Vagina (tissue), 2 donors: ENCODE measurements around the gene ATP7A. TPM values are rescaled to one million over a fixed set of nuclear protein-coding genes. Genes with fewer than 3 reads are reported as not detected.

ENCODE experiments used
- DNase-seq, 2 donors: peaks; one replicate each; pipeline ENCODE4 v3.0.0-alpha.2; 2017; ENCODE audit errors: extremely low spot score in 2 of 2
- H3K27ac ChIP-seq: fragments of 200-600 bp; sonication (generic); one replicate; pipeline ENCODE4 v1.5.1; 2019
- H3K27me3 ChIP-seq: fragments of 200-600 bp; sonication (generic); one replicate; pipeline ENCODE4 v1.5.1; 2019
- H3K36me3 ChIP-seq, 2 donors: fragments of 200-600 bp; sonication (generic); one replicate each; pipeline ENCODE4 v1.5.1; 2017 to 2019
- H3K4me1 ChIP-seq: fragments of 200-600 bp; sonication (generic); one replicate; pipeline ENCODE4 v1.5.1; 2019
- H3K4me3 ChIP-seq, 2 donors: fragments of 200-600 bp; sonication (generic); 1 replicate in 1 of 2; 2 replicates in 1 of 2; pipeline ENCODE4 v1.5.1; 2016 to 2019
- H3K9me3 ChIP-seq: fragments of 200-600 bp; sonication (generic); one replicate; pipeline ENCODE4 v1.5.1; 2019
- CTCF ChIP-seq, 3 experiments: fragments of 450-650 bp in 2 of 3; fragments of 200-600 bp in 1 of 3; sonication (generic) in 1 of 3; IDR thresholded peaks; one replicate each; pipeline ENCODE4 v1.5.1; 2017 to 2019; ENCODE audit warnings: antibody characterized with exemption in 3 of 3, mild to moderate bottlenecking in 2 of 3, moderate library complexity in 2 of 3
- POLR2A ChIP-seq, 2 donors: fragments of 450-650 bp; IDR thresholded peaks; one replicate each; pipeline ENCODE4 v1.6.1; 2017; ENCODE audit warnings: antibody characterized with exemption in 2 of 2, mild to moderate bottlenecking in 2 of 2, moderate library complexity in 2 of 2
- POLR2AphosphoS5 ChIP-seq, 2 donors: sonication (generic); formaldehyde crosslinking; IDR thresholded peaks; one replicate each; pipeline ENCODE4 v1.9.0; 2017; ENCODE audit warnings: antibody characterized with exemption in 2 of 2, mild to moderate bottlenecking in 2 of 2, low read depth in 1 of 2; ENCODE audit not compliant: insufficient read depth in 1 of 2
- intact Hi-C: fragments of 100-400 bp; cut with DNase I; formaldehyde crosslinking; loops from one replicate; pipeline ENCODE4 v1.15.1; 2023
- total RNA-seq: library from RNA; depleted of rRNA; stranded (reverse); fragments of >200 nt; gene quantifications from one replicate; pipeline ENCODE4 v1.2.3, GENCODE V29; 2016

ATP7A gene
- total RNA-seq, 1 donor from 2014 or later, result 8.1 TPM

- Histone ChIP-seq H3K4me1 (no peaks in the 10 kb centered on the region), H3K4me3 (no peak overlapping the region), H3K27ac (no peak overlapping the region), H3K36me3 (no peaks in the 10 kb centered on the region), H3K9me3 (no peaks in the 10 kb centered on the region), H3K27me3 (no peaks in the 10 kb centered on the region)
- no peak for TF ChIP-seq POLR2AphosphoS5 (IDR thresholded peaks at IDR 0.05; ENCODE audit: insufficient read depth in 1 of 2, low read depth in 1 of 2)
- no peak for TF ChIP-seq CTCF (IDR thresholded peaks at IDR 0.05)
- TF ChIP-seq POLR2A (IDR thresholded peaks at IDR 0.05), result no peak
- intact Hi-C loops, result no loop called here
- DNase-seq, result no peak
Measured at GRCh38 chrX:77977095-77977494, 66.6 kb downstream of the ATP7A start.

GRCh38 chrX:77977518-77977917, 67.0 kb downstream of the ATP7A start:
- intact Hi-C loops, result no loop called here
- H3K36me3 ChIP-seq, result no peaks in the 10 kb centered on the region
- no peaks in the 10 kb centered on the region for H3K9me3 ChIP-seq
- no peaks in the 10 kb centered on the region for H3K4me1 ChIP-seq
- H3K4me3 ChIP-seq, result no peak overlapping the region
- no peaks in the 10 kb centered on the region for H3K27me3 ChIP-seq
- DNase-seq, result no peak
- TF ChIP-seq CTCF (IDR thresholded peaks at IDR 0.05) (no peak), POLR2A (IDR thresholded peaks at IDR 0.05) (no peak), POLR2AphosphoS5 (IDR thresholded peaks at IDR 0.05; ENCODE audit: insufficient read depth in 1 of 2, low read depth in 1 of 2) (no peak)
- H3K27ac ChIP-seq, result no peak overlapping the region

- H3K4me3 ChIP-seq, result no peak overlapping the region
- H3K36me3 ChIP-seq, result no peaks in the 10 kb centered on the region
- H3K4me1 ChIP-seq, result no peaks in the 10 kb centered on the region
- no peaks in the 10 kb centered on the region for H3K27me3 ChIP-seq
- H3K27ac ChIP-seq, result no peak overlapping the region
- no peak for TF ChIP-seq POLR2AphosphoS5 (IDR thresholded peaks at IDR 0.05; ENCODE audit: insufficient read depth in 1 of 2, low read depth in 1 of 2)
- TF ChIP-seq POLR2A (IDR thresholded peaks at IDR 0.05), result no peak
- TF ChIP-seq CTCF (IDR thresholded peaks at IDR 0.05), result no peak
- H3K9me3 ChIP-seq, result no peaks in the 10 kb centered on the region
- no peak for DNase-seq
- intact Hi-C loops, result no loop called here
Measured at GRCh38 chrX:77979870-77980269, 69.4 kb downstream of the ATP7A start.

- H3K9me3 ChIP-seq, result no peaks in the 10 kb centered on the region
- DNase-seq, result no peak
- TF ChIP-seq POLR2A (IDR thresholded peaks at IDR 0.05) (no peak), CTCF (IDR thresholded peaks at IDR 0.05) (no peak), POLR2AphosphoS5 (IDR thresholded peaks at IDR 0.05; ENCODE audit: insufficient read depth in 1 of 2, low read depth in 1 of 2) (no peak)
- intact Hi-C loops, result no loop called here
- no peak overlapping the region for H3K4me3 ChIP-seq
- no peaks in the 10 kb centered on the region for H3K36me3 ChIP-seq
- H3K4me1 ChIP-seq, result no peaks in the 10 kb centered on the region
- no peaks in the 10 kb centered on the region for H3K27me3 ChIP-seq
- H3K27ac ChIP-seq, result no peak overlapping the region
Measured at GRCh38 chrX:78011846-78012245, 101.4 kb downstream of the ATP7A start.

- Histone ChIP-seq H3K9me3 (no peaks in the 10 kb centered on the region), H3K27ac (no peak overlapping the region), H3K4me3 (no peak overlapping the region), H3K36me3 (no peaks in the 10 kb centered on the region), H3K4me1 (no peaks in the 10 kb centered on the region), H3K27me3 (no peaks in the 10 kb centered on the region)
- TF ChIP-seq POLR2A (IDR thresholded peaks at IDR 0.05), result no peak
- no peak for TF ChIP-seq CTCF (IDR thresholded peaks at IDR 0.05)
- TF ChIP-seq POLR2AphosphoS5 (IDR thresholded peaks at IDR 0.05; ENCODE audit: insufficient read depth in 1 of 2, low read depth in 1 of 2), result no peak
- intact Hi-C loops, result no loop called here
- DNase-seq, result no peak
Measured at GRCh38 chrX:78019586-78020483, 109.3 kb downstream of the ATP7A start.
